HEK293T (cell line): ENCODE results near the gene GPR146.

Experiments
- CTCF ChIA-PET: fragments of 350-600 bp; formaldehyde crosslinking; extraction: SDS; loops from one replicate; lab custom pipeline; 2021; ENCODE audit warnings: antibody characterized with exemption, inconsistent platforms; lab: Yijun Ruan, JAX
- POLR2A ChIA-PET: fragments of 350-600 bp; formaldehyde crosslinking; extraction: SDS; loops from one replicate; lab custom pipeline; 2020; ENCODE audit warnings: antibody characterized with exemption, inconsistent platforms; lab: Yijun Ruan, JAX
- DNase-seq: peaks from one replicate; pipeline ENCODE4 v3.0.0; 2012; ENCODE audit warnings: mixed read lengths; ENCODE audit errors: extremely low spot score
- ARNT ChIP-seq: fragments of 450-650 bp; IDR thresholded peaks from 2 replicates; pipeline ENCODE4 v1.6.1; 2017; ENCODE audit warnings: mild to moderate bottlenecking
- BHLHE40 ChIP-seq: fragments of 450-650 bp; IDR thresholded peaks from 2 replicates; pipeline ENCODE4 v1.6.1; 2016; ENCODE audit warnings: mild to moderate bottlenecking, moderate library complexity, borderline replicate concordance
- CTBP1 ChIP-seq: fragments of 450-650 bp; IDR thresholded peaks from 2 replicates; pipeline ENCODE4 v1.6.1; 2016; ENCODE audit warnings: borderline replicate concordance
- ELF4 ChIP-seq: fragments of 450-650 bp; IDR thresholded peaks from 2 replicates; pipeline ENCODE4 v1.6.1; 2017; ENCODE audit warnings: antibody characterized with exemption
- FOXA1 ChIP-seq: fragments of 450-650 bp; IDR thresholded peaks from 2 replicates; pipeline ENCODE4 v1.6.1; 2016; ENCODE audit warnings: mild to moderate bottlenecking
- FOXK2 ChIP-seq: fragments of 450-650 bp; IDR thresholded peaks from 2 replicates; pipeline ENCODE4 v1.6.1; 2016; ENCODE audit warnings: mild to moderate bottlenecking
- FOXM1 ChIP-seq: fragments of 450-650 bp; IDR thresholded peaks from 2 replicates; pipeline ENCODE4 v1.6.1; 2017; ENCODE audit warnings: mild to moderate bottlenecking, borderline replicate concordance
- HDGF ChIP-seq: fragments of 450-650 bp; IDR thresholded peaks from 2 replicates; pipeline ENCODE4 v1.6.1; 2017; ENCODE audit warnings: antibody characterized with exemption, borderline replicate concordance
- L3MBTL2 ChIP-seq: fragments of 450-650 bp; conservative IDR thresholded peaks from 2 replicates; pipeline ENCODE4 v1.6.1; 2016; ENCODE audit warnings: mild to moderate bottlenecking
- LEF1 ChIP-seq: fragments of 450-650 bp; IDR thresholded peaks from 2 replicates; pipeline ENCODE4 v1.6.1; 2017; ENCODE audit warnings: mild to moderate bottlenecking, borderline replicate concordance
- NFRKB ChIP-seq: fragments of 450-650 bp; IDR thresholded peaks from 2 replicates; pipeline ENCODE4 v1.6.1; 2016; ENCODE audit warnings: mild to moderate bottlenecking, moderate library complexity
- SP1 ChIP-seq: fragments of 450-650 bp; IDR thresholded peaks from 2 replicates; pipeline ENCODE4 v1.6.1; 2017
- SUZ12 ChIP-seq: fragments of 450-650 bp; IDR thresholded peaks from 2 replicates; pipeline ENCODE4 v1.6.1; 2016; ENCODE audit warnings: mild to moderate bottlenecking
- TARDBP ChIP-seq: fragments of 450-650 bp; IDR thresholded peaks from 2 replicates; pipeline ENCODE4 v1.6.1; 2016
- ZNF384 ChIP-seq: fragments of 450-650 bp; IDR thresholded peaks from 2 replicates; pipeline ENCODE4 v1.6.1; 2016
- TF ChIP-seq, protein P1 (sequence below): fragments of 450-650 bp; IDR thresholded peaks from 2 replicates; pipeline ENCODE4 v1.6.1; 2016

GPR146 gene

GRCh38 chr7:1079546-1079945 lies 35.2 kb downstream of the GPR146 start:
- CTCF ChIA-PET, result no interaction called here
- TF ChIP-seq L3MBTL2 (no peak), FOXA1 (no peak), SP1 (no peak), NFRKB (no peak), FOXK2 (no peak), CTBP1 (no peak), ZNF384 (no peak)
- POLR2A ChIA-PET, result no interaction called here
- DNase-seq, result no peak

GRCh38 chr7:1080252-1080920 lies 36.0 kb downstream of the GPR146 start:
- POLR2A ChIA-PET, result no interaction called here
- no peak for DNase-seq
- CTCF ChIA-PET, result interaction anchor here (0.7 kb wide), 1 partner anchor 15 kb away, joined by 3 read pairs; no protein-coding TSS in a partner anchor

DNA sequence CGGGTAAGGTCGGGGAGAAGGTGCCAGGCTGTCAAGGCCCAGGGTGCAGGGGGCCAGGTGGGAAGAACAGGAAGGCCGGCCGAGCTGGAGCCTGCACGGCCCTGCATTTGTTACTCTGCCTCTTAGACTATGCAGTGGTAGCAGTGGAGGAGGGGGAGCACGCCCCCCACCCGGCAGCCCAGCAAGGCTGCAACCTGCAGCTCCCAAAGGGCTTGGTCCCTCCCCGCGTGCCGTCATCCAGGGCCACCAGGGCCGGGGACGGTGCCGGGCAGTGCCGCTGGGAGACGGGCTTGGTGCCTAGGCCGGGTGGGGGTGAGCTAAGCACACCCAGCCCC lies 36.5 kb downstream of the GPR146 start:
- CTCF ChIA-PET, result interaction anchor here (0.5 to 0.7 kb wide), 2 partner anchors 15 to 147 kb away, joined by 3 read pairs; no protein-coding TSS in a partner anchor
- POLR2A ChIA-PET, result no interaction called here
- DNase-seq, result no peak
- TF ChIP-seq FOXA1 (no peak), ZNF384 (no peak), ARNT (no peak), TARDBP (no peak), BHLHE40 (no peak), FOXM1 (no peak), SUZ12 (no peak), ELF4 (no peak), HDGF (no peak), CTBP1 (no peak), NFRKB (no peak), L3MBTL2 (no peak), SP1 (no peak), LEF1 (no peak), FOXK2 (no peak)
- TF ChIP-seq, protein P1, sequence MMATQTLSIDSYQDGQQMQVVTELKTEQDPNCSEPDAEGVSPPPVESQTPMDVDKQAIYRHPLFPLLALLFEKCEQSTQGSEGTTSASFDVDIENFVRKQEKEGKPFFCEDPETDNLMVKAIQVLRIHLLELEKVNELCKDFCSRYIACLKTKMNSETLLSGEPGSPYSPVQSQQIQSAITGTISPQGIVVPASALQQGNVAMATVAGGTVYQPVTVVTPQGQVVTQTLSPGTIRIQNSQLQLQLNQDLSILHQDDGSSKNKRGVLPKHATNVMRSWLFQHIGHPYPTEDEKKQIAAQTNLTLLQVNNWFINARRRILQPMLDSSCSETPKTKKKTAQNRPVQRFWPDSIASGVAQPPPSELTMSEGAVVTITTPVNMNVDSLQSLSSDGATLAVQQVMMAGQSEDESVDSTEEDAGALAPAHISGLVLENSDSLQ, result no peak

More at GRCh38 chr7:1080252-1080920, 36.0 kb downstream of the GPR146 start:
- TF ChIP-seq ARNT (no peak), SP1 (no peak), FOXM1 (no peak), NFRKB (no peak), L3MBTL2 (no peak), BHLHE40 (no peak), ZNF384 (no peak)
- TF ChIP-seq, protein P1, result no peak

DNA sequence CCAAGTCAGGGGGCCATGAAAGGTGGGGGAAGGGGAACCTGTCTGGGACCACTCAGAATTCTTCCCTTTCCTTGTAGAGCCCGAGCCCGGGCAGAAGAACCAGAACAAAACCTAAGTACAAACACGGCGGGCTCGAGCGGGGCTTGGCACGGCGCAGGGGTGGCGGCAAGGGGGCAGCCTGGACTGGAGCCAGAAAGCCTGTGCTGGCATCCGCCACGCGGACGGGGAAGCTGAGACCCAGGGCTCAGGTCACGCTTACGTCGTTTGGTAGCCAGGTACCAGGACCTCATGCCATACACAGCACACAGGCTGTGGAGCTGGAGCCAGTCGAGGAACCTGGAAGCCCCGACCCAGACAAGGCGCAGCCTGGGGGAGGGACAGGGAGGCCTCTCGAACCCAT lies 37.0 kb downstream of the GPR146 start:
- CTCF ChIA-PET, result interaction anchor here (0.5 kb wide), 1 partner anchor 146 kb away, joined by 3 read pairs; no protein-coding TSS in a partner anchor
- DNase-seq, result no peak
- no peak for TF ChIP-seq FOXA1
- TF ChIP-seq, protein P1, result no peak
- TF ChIP-seq BHLHE40, result no peak
- TF ChIP-seq FOXM1, result no peak
- no peak for TF ChIP-seq HDGF
- no peak for TF ChIP-seq L3MBTL2
- no peak for TF ChIP-seq LEF1
- TF ChIP-seq ARNT, result no peak
- no peak for TF ChIP-seq TARDBP
- TF ChIP-seq ELF4, result no peak
- no peak for TF ChIP-seq NFRKB
- no peak for TF ChIP-seq SUZ12
- no peak for TF ChIP-seq CTBP1
- TF ChIP-seq FOXK2, result no peak
- no peak for TF ChIP-seq ZNF384
- TF ChIP-seq SP1, result no peak
- POLR2A ChIA-PET, result no interaction called here

DNA sequence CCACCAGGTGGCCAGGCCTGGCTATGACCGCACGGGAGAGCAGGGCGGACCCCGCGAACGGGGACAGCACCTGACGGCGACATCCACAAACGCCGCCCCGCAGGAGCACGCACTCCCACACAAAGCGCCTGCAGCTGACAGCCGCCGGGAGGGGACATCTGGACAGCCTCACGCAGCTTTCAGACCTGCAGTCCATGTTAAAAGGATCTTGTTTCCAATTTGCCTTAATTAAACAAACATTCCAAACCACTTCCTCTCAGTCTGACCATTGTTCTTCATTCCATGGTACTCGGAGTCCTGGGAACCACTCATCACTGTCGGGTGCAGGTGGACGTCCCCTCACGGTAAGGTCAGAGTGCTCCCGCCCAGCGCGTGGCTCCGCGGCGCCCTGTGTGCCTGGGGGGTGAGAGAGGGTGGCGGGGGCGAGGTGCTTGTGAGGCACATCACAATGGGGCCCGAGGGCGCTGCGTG lies 37.6 kb downstream of the GPR146 start:
- ChIA-PET CTCF (no interaction called here), POLR2A (no interaction called here)
- DNase-seq, result no peak
- TF ChIP-seq ZNF384 (no peak), HDGF (no peak), LEF1 (no peak), BHLHE40 (no peak), SP1 (no peak), NFRKB (no peak), SUZ12 (no peak), ARNT (no peak), TARDBP (no peak), FOXK2 (no peak), FOXA1 (no peak)
- TF ChIP-seq, protein P1, result no peak
